ENCODE data around the gene DCTN3. TPM values are rescaled to one million over a fixed set of nuclear protein-coding genes. Genes with fewer than 3 reads are reported as not detected.

Gene DCTN3
- total and polyA plus RNA-seq, 8 donors, result 9.3 to 107 (median 55.4) TPM

DNA sequence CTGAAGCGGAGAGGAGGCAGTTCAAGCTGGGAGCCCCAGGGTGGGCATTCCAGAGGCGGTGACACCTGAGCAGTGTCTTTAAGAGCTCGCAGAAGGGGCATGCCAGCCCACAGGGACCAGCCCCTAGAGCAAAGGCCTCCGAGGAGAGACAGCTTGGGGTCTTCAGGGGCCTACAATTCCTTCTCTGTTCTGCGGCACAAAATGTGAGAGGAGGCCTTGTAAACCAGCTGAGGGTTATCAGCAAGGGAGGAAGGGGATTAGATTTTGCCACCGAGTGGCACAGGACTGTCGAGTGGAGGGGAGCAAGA, 17.8 kb upstream of the DCTN3 start:
- WGBS, 5 donors, result 8 to 27% (median 12%) methylated on average over 7 of the region's 7 CpGs
- peaks cover 22 to 40% (median 34%) of the 10 kb centered on the region in 4 donors for H3K4me1 ChIP-seq
- H3K4me3 ChIP-seq, result peak overlapping the region; percentile 60 to 90 (median 69)
- no peaks in the 10 kb centered on the region for H3K9me3 ChIP-seq
- DNase-seq, result no peak
- intact Hi-C loops (cut with DNase I; ENCODE audit: low total_unique reads), result no loop called here
- H3K36me3 ChIP-seq, result peaks cover 0 to 17% (median 9%) of the 10 kb centered on the region in 4 donors
- peak overlapping the region; percentile 83 to 91 (median 86) for H3K27ac ChIP-seq
- no peaks in the 10 kb centered on the region for H3K27me3 ChIP-seq
- TF ChIP-seq, protein P1, sequence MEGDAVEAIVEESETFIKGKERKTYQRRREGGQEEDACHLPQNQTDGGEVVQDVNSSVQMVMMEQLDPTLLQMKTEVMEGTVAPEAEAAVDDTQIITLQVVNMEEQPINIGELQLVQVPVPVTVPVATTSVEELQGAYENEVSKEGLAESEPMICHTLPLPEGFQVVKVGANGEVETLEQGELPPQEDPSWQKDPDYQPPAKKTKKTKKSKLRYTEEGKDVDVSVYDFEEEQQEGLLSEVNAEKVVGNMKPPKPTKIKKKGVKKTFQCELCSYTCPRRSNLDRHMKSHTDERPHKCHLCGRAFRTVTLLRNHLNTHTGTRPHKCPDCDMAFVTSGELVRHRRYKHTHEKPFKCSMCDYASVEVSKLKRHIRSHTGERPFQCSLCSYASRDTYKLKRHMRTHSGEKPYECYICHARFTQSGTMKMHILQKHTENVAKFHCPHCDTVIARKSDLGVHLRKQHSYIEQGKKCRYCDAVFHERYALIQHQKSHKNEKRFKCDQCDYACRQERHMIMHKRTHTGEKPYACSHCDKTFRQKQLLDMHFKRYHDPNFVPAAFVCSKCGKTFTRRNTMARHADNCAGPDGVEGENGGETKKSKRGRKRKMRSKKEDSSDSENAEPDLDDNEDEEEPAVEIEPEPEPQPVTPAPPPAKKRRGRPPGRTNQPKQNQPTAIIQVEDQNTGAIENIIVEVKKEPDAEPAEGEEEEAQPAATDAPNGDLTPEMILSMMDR (IDR thresholded peaks at IDR 0.05), result no peak
- TF ChIP-seq EP300 (IDR thresholded peaks at IDR 0.05) (no peak), POLR2A (IDR thresholded peaks at IDR 0.05) (no peak), POLR2AphosphoS5 (IDR thresholded peaks at IDR 0.05) (no peak)

DNA sequence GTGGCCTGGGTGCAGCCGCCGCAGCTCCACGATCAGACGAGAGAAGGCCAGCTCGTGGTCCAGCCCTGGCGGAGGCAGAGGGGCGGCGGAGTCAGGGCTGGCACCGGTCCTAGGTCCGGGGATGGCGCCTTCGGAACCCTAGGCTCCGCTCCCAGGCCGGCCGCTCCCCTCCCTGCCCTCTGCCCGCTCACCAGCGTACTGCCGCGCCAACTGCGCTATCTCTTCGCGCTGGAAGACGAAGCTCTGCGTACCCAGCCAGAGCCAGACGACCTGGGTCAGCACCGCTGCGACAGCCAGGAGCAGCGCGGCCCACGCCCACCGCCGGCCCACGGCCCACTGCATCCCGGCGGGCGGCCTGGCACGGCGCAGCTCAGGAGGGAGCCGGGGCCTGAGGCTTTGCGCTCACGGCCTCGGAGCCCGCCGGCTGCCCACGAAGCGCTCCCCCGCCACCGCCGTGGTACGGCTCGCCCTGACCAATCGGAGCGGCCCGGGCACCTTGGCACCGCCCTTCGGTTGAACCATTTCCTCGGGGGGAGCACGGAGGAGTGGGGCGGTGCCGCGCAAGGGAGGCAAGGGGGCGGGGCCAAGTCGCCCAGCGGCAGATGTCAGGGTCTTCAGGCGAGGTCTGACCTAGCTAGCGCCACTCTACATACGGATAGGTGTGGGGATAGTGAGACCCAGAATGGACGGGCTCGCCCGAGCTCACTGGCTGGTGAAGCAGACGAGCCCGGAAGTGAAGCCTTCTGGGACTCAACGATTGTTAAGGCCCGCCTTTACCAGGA, 17.3 kb upstream of the DCTN3 start, which contains the start of gene SIGMAR1:
TSS of gene SIGMAR1 (minus strand) at position 432 of the 782 bp plus-strand sequence. CDS start at position 342, 90 bp downstream.
- H3K27me3 ChIP-seq, result no peaks in the 10 kb centered on the region
- no peaks in the 10 kb centered on the region for H3K9me3 ChIP-seq
- peak; percentile 94 to 98 for DNase-seq
- peak within 1 kb of the TSS; percentile 60 to 90 (median 69) for H3K4me3 ChIP-seq
- TF ChIP-seq POLR2A (IDR thresholded peaks at IDR 0.05) (no peak), POLR2AphosphoS5 (IDR thresholded peaks at IDR 0.05) (peak; percentile 67 to 90 (median 88))
- 0 to 3% (median 0%) methylated on average over 14 to 74 of the region's 74 CpGs for WGBS, 5 donors
- peaks cover 0 to 17% (median 9%) of the 10 kb centered on the region in 4 donors for H3K36me3 ChIP-seq
- peaks cover 22 to 40% (median 34%) of the 10 kb centered on the region in 4 donors for H3K4me1 ChIP-seq
- H3K27ac ChIP-seq, result peak within 1 kb of the TSS; percentile 83 to 91 (median 86)
- intact Hi-C loops (cut with DNase I; ENCODE audit: low total_unique reads), result no loop called here

DNA sequence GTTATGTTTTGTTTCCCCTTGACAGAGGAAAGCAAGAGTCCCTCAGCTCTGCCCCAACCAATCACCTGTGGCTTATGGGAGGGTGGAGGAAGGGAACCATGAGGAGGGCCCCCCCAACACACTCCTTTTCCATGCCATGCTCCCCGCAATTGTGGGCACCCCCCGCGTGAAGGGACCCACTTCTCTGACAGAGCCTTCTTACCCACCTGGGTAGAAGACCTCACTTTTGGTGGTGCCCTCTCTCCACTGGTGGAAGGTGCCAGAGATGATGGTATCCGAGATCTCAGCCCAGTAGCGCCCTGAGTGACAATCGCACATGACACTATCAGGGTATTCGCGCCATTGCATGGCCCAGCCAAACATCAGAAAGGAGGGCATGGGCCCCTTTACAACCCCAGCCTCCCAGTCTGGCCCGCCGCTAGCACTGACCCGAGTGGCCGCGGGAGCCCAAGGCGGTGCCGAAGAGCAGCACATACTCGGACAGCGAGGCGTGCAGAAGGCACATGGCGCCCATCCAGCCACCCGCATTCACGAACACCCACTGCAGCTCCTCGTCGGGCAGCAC, 16.6 kb upstream of the DCTN3 start:
- H3K36me3 ChIP-seq, result peaks cover 0 to 17% (median 9%) of the 10 kb centered on the region in 4 donors
- peak in 1 of 2 donors; percentile 39 for DNase-seq
- H3K9me3 ChIP-seq, result no peaks in the 10 kb centered on the region
- WGBS, 5 donors, result 8 to 11% (median 8%) methylated on average over 13 to 23 of the region's 23 CpGs
- intact Hi-C loops (cut with DNase I; ENCODE audit: low total_unique reads), result no loop called here
- peaks cover 22 to 40% (median 34%) of the 10 kb centered on the region in 4 donors for H3K4me1 ChIP-seq
- H3K27ac ChIP-seq, result peak overlapping the region; percentile 83 to 91 (median 86)
- no peaks in the 10 kb centered on the region for H3K27me3 ChIP-seq
- TF ChIP-seq, protein P1 (IDR thresholded peaks at IDR 0.05), result no peak
- TF ChIP-seq POLR2AphosphoS5 (IDR thresholded peaks at IDR 0.05), result no peak
- no peak for TF ChIP-seq EP300 (IDR thresholded peaks at IDR 0.05)
- no peak for TF ChIP-seq POLR2A (IDR thresholded peaks at IDR 0.05)
- peak overlapping the region; percentile 60 to 90 (median 69) for H3K4me3 ChIP-seq

DNA sequence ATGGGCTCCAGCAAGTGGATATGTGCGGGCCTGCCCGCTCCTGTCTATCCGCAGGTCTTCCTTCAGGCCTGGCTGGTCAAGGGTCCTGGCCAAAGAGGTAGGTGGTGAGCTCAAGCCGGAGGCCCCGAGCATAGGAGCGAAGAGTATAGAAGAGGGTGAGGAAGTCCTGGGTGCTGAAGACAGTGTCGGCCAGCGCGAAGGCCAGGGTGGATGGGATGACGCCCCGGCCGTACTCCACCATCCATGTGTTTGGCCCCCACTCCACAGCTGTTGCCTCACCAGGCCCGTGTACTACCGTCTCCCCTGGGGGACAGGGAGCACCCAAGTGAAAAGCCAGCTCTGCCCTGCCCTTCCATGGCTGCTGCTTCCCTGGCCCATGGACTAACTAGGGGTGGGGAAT, 15.3 kb upstream of the DCTN3 start:
- Histone ChIP-seq H3K4me3 (no peak overlapping the region), H3K27me3 (peaks cover 0 to 7% (median 5%) of the 10 kb centered on the region in 3 donors), H3K4me1 (peaks cover 22 to 40% (median 34%) of the 10 kb centered on the region in 4 donors), H3K9me3 (no peaks in the 10 kb centered on the region), H3K27ac (no peak overlapping the region), H3K36me3 (peaks cover 0 to 17% (median 9%) of the 10 kb centered on the region in 4 donors)
- DNase-seq, result no peak
- 89 to 95% (median 95%) methylated on average over 13 to 14 of the region's 14 CpGs for WGBS, 5 donors
- TF ChIP-seq EP300 (IDR thresholded peaks at IDR 0.05) (no peak), POLR2AphosphoS5 (IDR thresholded peaks at IDR 0.05) (no peak), POLR2A (IDR thresholded peaks at IDR 0.05) (no peak)
- TF ChIP-seq, protein P1 (IDR thresholded peaks at IDR 0.05), result no peak
- intact Hi-C loops (cut with DNase I; ENCODE audit: low total_unique reads), result no loop called here
